ENCODE measurements around the gene APOBR.
"Not testable (repeated sequence)": the region's sequence is repeated elsewhere in the genome, so short reads cannot be mapped to it uniquely, and the experiment has no call there.

Gene APOBR

DNA sequence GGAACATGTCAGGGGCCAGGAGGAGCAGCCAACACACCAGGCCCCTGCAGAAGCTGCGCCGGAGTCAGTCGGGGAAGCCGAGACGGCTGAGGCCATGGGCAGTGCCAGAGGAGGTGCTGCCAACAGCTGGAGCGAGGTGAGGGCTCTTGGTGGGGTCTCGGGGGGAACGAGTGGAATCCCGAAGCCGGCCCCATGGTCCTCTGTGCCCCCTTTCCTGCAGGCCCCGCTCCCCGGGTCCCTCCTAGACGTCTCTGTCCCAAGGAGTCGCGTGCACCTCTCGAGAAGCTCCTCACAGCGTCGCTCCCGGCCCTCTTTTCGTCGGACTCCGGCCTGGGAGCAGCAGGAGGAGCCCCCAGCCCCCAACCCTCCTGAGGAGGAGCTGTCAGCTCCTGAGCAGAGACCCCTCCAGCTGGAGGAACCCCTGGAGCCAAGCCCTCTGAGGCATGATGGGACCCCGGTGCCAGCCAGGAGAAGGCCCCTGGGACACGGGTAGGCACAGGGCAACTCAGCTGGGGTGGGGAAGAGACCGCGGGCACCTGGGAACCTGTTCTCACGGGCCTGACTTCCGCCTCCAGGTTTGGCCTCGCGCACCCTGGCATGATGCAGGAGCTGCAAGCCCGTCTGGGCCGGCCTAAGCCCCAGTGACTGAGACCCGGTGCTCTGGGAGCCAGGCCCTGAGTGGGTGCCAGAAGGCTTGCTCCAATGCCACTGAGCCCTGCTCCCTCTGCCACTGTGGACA, 3.6 kb downstream of the APOBR start:
- no peak for DNase-seq (ENCODE audit: low read depth in 2 of 2)

- DNase-seq (ENCODE audit: low read depth in 2 of 2): no peak
These were observed 4.4 kb downstream of the APOBR start for GRCh38 chr16:28498666-28499381.

DNA sequence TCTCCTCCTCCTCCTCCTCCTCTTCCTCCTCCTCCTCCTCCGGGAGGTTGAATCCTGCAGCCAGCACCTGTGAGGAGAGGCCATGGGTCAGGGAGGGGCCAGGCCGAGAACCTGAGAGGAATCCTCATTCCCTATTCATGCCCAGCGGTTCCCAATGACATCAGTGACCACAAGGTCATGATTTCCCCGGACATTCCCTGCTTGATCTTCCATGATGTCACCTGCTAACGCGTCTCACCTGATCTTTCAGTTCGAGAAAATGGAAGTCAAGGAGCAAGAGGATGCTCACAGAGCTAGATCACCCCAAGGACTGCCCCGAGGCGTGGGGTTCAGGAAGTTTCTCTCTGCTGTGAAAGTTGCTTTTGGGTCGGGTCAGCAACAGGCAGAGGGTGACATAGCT, 5.4 kb downstream of the APOBR start:
- no peak for DNase-seq (ENCODE audit: low read depth in 2 of 2)

GRCh38 chr16:28500476-28501180, 6.2 kb downstream of the APOBR start:
- not testable (repeated sequence) for DNase-seq (ENCODE audit: low read depth in 2 of 2)

GRCh38 chr16:28501258-28502232, 7.1 kb downstream of the APOBR start:
- DNase-seq (ENCODE audit: low read depth in 2 of 2): no peak

- no peak for DNase-seq (ENCODE audit: low read depth in 2 of 2)
These were observed 7.8 kb downstream of the APOBR start for GRCh38 chr16:28502290-28502689.

DNA sequence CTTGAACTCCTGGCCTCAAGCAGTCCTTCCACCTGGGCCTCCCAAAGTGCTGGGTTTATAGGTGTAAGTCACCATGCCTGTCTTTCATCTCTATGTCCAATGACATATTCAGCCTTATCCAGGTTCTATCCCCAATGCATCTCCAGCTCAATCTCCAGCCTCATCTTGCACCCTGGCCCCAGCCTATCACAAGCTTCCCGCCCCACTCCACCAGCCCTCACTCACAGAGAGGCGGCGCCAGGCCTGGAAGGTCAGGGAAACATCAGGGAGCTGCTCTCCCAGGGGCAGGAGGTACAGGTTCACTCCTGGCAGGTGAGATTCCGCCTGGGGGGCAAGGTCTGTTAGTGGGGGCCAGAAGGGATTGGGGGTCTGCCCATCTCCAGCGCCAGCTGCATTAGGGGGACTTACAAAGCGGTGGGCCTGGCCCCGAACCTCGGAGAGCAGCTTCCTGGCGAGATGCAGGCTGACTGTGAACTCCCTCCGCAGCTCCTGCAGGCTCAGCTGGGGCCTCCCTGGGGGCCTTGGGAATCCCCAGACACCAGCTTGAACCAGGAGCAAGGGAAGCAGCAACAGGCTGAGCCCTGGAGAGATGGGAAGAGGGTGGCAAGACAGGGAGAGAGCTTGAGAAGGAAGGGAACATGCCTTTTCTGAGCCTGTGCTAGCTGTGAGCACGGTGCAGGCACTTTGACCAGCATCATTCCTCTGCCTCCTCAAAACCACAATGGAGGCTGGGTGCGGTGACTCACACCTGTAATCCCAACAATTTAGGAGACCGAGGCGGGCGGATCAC, 9.2 kb downstream of the APOBR start:
- DNase-seq (ENCODE audit: low read depth in 2 of 2): no peak

DNA sequence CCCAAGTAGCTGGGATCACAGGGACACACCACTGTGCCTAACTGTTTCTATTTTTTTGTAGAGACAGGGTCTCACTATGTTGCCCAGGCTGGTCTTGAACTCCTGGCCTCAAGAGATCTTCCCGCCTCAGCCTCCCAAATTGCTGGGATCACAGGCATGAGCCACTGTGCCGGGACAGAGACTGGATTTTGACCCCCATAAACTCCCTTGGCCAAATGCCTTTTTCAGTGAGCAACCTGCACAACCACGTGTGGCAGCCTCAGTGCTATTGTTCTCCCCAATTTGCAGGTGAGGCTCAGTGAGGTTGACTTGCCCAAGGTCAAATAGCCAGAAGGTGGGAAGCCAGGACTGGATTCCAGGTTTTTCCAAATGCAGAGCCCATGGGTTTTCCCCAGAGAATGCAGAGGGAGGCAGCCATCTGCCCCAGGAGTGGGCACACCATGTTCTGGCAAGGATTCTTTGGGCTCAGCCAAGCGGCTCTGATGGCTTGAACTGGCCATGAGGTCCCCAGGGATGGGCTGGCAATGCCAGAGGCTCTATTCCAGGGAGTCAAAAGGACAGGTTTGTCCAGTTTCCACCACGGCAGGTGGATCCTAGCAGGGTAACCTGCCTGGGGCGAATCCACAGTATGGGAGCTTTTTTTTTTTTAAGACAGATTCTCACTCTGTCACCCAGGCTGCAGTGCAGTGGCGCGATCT, 10.4 kb downstream of the APOBR start:
- no peak for DNase-seq (ENCODE audit: low read depth in 2 of 2)

DNA sequence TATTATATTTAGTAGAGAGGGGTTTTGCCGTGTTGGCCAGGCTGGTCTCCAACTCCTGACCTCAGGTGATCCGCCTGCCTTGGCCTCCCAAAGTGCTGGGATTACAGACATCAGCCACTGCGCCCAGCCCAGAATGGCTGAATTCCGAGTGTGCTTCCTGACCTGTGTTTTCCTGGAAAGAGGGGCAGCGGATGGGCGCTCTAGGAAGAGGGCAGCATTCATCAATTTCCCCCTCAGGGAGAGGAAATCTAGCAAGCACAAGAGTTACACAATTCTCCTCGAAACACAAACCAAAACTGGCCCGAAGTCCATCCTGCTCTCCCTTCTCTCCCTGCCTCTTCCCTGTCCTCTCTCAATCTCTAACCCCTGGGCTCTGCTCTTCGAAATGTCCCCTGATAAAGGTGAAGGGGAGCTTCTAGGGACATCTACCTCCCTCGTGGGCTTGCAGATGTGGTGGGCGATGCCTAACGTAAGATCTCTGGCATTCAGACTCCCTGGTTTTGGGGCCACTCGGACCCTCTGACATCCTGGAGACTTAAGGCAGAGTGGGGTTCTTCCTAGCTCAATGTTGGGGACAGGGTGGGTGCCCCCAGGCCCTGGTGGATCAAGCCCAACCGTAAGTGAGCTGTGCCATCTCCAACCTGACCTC, 11.2 kb downstream of the APOBR start:
- DNase-seq (ENCODE audit: low read depth in 2 of 2): no peak

DNA sequence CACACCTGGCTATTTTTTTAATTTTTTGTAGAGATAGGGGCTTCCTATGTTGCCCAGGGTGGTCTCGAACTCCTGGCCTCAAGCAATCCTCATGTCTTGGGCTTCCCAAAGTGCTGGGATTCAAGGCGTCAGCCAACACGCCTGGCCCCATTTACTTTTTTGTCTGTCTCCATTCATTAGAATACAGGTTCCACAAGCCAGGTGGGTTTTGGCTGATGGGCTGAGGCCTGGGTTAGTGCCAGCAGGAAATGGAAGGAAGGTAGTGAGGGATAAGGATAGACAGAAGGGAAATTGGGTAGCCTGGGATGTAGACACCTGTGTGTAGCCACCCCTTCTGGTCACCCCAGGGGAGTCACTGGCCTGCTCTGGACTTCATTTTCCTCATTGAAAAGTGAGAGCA, 16.6 kb downstream of the APOBR start:
- no peak for DNase-seq (ENCODE audit: low read depth in 2 of 2)

DNA sequence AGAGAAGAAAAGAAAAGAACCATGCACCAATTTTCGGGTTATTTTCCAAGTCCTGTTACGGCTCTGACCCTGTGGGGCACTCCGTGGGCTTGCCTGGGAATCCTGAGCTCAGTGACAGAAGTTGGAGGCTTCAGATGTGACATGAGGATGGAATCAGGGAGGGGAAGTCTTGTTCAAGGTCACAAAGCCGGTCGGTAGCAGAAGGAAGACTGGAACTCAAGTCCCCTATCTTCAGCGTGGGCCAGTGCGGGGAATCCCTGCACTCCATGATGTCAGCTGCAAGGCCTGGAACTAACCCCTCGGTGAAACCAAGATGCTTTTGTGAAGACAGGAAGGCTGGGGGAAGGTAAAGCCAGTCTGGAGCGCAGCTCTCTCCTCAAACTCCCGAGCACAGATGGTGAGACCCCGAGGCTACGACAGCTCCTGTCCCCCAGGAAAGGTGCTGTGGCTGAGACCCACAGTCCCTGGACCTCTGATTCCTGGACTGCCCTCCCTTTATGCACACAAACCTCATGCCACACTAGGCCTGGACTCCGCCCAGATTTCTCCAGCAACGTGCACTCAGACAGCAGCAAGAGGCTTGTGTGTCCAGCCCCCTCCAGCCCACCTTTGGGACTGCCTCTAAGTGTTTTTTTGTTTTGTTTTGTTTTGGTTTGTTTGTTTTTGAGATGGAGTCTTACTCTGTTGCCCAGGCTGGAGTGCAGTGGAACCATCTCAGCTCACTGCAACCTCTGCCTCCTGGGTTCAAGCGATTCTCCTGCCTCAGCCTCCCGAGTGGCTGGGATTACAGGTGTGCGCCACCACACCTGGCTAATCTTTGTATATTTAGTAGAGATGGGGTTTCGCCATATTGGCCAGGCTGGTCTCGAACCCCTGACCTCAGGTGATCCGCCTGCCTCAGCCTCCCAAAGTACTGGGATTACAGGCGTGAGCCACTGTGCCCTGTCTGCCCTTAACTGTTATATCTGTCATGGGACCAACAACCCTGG, 17.7 kb downstream of the APOBR start:
- DNase-seq (ENCODE audit: low read depth in 2 of 2): no peak

DNA sequence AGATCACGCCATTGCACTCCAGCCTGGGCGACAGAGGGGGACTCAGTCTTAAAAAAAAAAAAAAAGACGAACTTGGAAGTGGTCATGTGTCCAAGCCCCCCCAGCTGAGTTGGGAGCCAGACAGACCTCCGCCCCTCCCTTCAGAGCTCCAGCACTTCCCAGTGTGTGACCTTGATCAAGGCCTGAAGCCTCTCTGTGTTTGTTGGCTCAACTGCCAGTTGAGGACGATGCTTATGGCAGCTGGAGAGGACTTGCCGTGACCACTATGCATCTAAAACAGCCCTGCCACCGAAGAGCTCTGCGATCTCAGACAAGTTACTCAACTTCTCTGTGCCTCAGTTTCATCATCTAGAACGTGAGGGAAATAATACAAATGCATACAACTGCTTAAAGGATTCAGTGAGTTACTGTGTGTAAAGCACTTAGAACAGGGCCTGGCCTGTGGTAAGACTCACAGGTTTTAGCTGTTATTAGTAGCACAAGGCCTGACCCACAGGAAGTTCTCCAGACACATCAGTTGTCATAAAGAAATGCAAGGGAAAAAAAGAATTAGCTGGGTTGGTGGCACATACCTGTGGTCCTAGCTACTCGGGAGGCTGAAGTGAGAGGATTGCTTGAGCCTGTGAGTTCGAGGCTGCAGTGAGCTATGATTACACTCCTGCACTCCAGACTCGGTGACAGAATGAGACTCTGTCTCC, 19.2 kb downstream of the APOBR start:
- DNase-seq (ENCODE audit: low read depth in 2 of 2): no peak

- DNase-seq (ENCODE audit: low read depth in 2 of 2): no peak
These were observed 19.8 kb downstream of the APOBR start for GRCh38 chr16:28514246-28514645.

DNA sequence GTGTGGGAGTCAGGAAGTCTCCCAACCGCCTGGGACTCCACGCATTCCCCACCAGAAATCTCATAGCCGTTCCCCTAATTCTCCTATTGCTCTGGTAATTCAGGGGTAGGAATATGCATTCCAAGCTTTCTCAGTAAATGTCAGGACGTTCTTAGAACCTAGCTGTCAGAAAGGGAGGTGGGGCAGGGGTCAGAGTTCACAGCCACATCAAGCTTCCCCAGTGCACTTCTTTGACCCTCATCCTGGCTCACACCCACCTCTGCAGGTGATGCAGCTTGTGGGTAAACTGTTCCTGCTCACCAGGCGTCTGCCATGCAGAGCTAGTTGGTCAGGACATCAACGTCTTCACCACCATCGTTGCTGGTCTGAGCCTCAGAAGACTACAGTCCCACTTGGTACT, 26.2 kb downstream of the APOBR start:
- DNase-seq (ENCODE audit: low read depth in 2 of 2): no peak

DNA sequence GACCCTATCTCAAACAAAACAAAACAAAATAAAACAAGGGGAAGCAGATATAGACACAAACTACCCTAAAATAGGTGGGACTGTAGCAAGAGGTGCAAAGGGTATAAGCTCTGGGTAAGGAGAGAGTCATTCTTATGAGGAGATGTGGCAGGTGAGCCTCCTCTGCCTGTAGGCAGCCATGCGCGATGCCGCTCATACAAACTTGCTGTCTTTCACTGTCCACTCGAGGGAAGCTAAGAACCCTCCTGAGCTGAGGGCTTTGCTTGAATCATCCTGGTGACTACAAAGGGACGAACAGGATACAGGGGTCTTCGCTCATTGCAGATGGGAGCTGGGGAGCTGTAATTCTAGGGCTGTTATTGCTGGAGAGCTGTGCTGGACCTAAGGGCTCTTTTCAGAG, 27.0 kb downstream of the APOBR start:
- no peak for DNase-seq (ENCODE audit: low read depth in 2 of 2)

GRCh38 chr16:28522792-28523191, 28.3 kb downstream of the APOBR start:
- DNase-seq (ENCODE audit: low read depth in 2 of 2): no peak

GRCh38 chr16:28524681-28525171, 30.3 kb downstream of the APOBR start:
- no peak for DNase-seq (ENCODE audit: low read depth in 2 of 2)
